HCT116 (cell line): ENCODE measurements around the gene SLC27A4. TPM values are rescaled to one million over a fixed set of nuclear protein-coding genes. Genes with fewer than 3 reads are reported as not detected.

Source experiments
- ATAC-seq: fragments of 200-7000 bp; cut with Tn5 transposase; 2 replicates; pipeline ENCODE4 v1.9.1; 2020; ENCODE audit warnings: mild to moderate bottlenecking, moderate library complexity
- BruUV-seq: library from RNA; stranded (reverse); fragments of 400-500 nt; replicated peaks from 2 replicates; lab custom pipeline; 2021; lab: Mats Ljungman, UMichigan
- CTCF ChIA-PET: fragments of 300-600 bp; sonication (Branson Sonifier 250); formaldehyde crosslinking; loops from one replicate; lab custom pipeline; 2021; ENCODE audit warnings: antibody characterized with exemption; lab: Charles Lee
- POLR2A ChIA-PET: fragments of 300-600, 350-600 bp; sonication (Branson Sonifier 250); formaldehyde crosslinking; loops from one replicate; lab custom pipeline; 2021; ENCODE audit warnings: antibody characterized with exemption; lab: Charles Lee
- RAD21 ChIA-PET, 2 experiments: fragments of 300-600 bp; sonication (Branson Sonifier 250); formaldehyde crosslinking; loops; one replicate each; lab custom pipeline; 2023; ENCODE audit warnings: low total read pairs in 2 of 2; ENCODE audit not compliant: uncharacterized antibody in 2 of 2, unreplicated experiment in 2 of 2, low non-redundant PET in 1 of 2; lab: Charles Lee
- DNase-seq: peaks from one replicate; pipeline ENCODE4 v3.0.0-alpha.2; 2010; ENCODE audit warnings: low read depth, low spot score
- H2AFZ ChIP-seq: fragments of 200-600 bp; shearing (Covaris generic), sonication (generic); 2 replicates; pipeline ENCODE4 v1.6.1; 2017; ENCODE audit warnings: low read depth, mixed run types, mixed read lengths, antibody characterized with exemption, low read length; ENCODE audit not compliant: poor library complexity, severe bottlenecking
- H3K27ac ChIP-seq: 2 replicates; pipeline ENCODE4 v1.5.1; 2012; ENCODE audit warnings: low read depth, low read length
- H3K27me3 ChIP-seq: fragments of 200-600 bp; sonication (generic); 2 replicates; pipeline ENCODE4 v1.6.1; 2016; ENCODE audit warnings: mixed run types, low read length, mixed read lengths; ENCODE audit not compliant: insufficient read depth
- H3K36me3 ChIP-seq, 2 experiments: fragments of 200-500 bp in 1 of 2; fragments of 200-600 bp in 1 of 2; sonication (Bioruptor generic) in 1 of 2; sonication (generic) in 1 of 2; 2 replicates each; pipeline versions ENCODE4 v1.5.1 to v1.6.1; 2014 to 2016; ENCODE audit warnings: low read length in 2 of 2, inconsistent platforms in 1 of 2, mixed read lengths in 1 of 2, mixed run types in 1 of 2; ENCODE audit not compliant: insufficient read depth in 2 of 2, control insufficient read depth in 1 of 2
- H3K4me1 ChIP-seq, 2 experiments: fragments of 200-600 bp in 1 of 2; sonication (generic) in 1 of 2; 2 replicates each; pipeline versions ENCODE4 v1.5.1 to v1.6.1; 2012 to 2017; ENCODE audit warnings: low read length in 2 of 2, inconsistent platforms in 1 of 2, mild to moderate bottlenecking in 1 of 2, mixed read lengths in 1 of 2, mixed run types in 1 of 2, moderate library complexity in 1 of 2; ENCODE audit not compliant: insufficient read depth in 2 of 2, control insufficient read depth in 1 of 2
- H3K4me2 ChIP-seq: fragments of 200-600 bp; sonication (generic); 2 replicates; pipeline ENCODE4 v1.6.1; 2017; ENCODE audit warnings: mixed run types, low read length, mixed read lengths
- H3K4me3 ChIP-seq, 2 experiments: fragments of 200-600 bp in 1 of 2; sonication (generic) in 1 of 2; replicated peaks in 1 of 2; 2 replicates each; pipeline ENCODE4 v1.5.1; 2011 to 2016; ENCODE audit warnings: low read length in 2 of 2, control low read depth in 1 of 2, low read depth in 1 of 2, mild to moderate bottlenecking in 1 of 2, mixed read lengths in 1 of 2, mixed run types in 1 of 2
- H3K79me2 ChIP-seq: fragments of 200-600 bp; sonication (generic); 2 replicates; pipeline ENCODE4 v1.6.1; 2017; ENCODE audit warnings: mild to moderate bottlenecking, mixed run types, low read length, moderate library complexity, mixed read lengths; ENCODE audit not compliant: insufficient read depth
- H3K9ac ChIP-seq: fragments of 200-600 bp; sonication (generic); 2 replicates; pipeline ENCODE4 v1.6.1; 2016; ENCODE audit warnings: low read length, mixed read lengths
- H3K9me2 ChIP-seq: fragments of 200-600 bp; sonication (generic), shearing (Covaris generic); 2 replicates; pipeline ENCODE4 v1.6.1; 2017; ENCODE audit warnings: mixed run types, mild to moderate bottlenecking, moderate library complexity; ENCODE audit not compliant: insufficient read depth
- H3K9me3 ChIP-seq, 2 experiments: fragments of 200-500 bp in 1 of 2; fragments of 200-600 bp in 1 of 2; sonication (Bioruptor generic) in 1 of 2; sonication (generic) in 1 of 2; 2 replicates each; pipeline ENCODE4 v1.6.1; 2014 to 2017; ENCODE audit warnings: low read length in 2 of 2, mixed read lengths in 2 of 2, inconsistent platforms in 1 of 2, low read depth in 1 of 2, mild to moderate bottlenecking in 1 of 2, mixed run types in 1 of 2, moderate library complexity in 1 of 2; ENCODE audit not compliant: control insufficient read depth in 1 of 2, insufficient read depth in 1 of 2
- H4K20me1 ChIP-seq: fragments of 200-600 bp; sonication (generic), shearing (Covaris generic); 2 replicates; pipeline ENCODE4 v1.6.1; 2017; ENCODE audit warnings: mixed run types, mild to moderate bottlenecking, moderate library complexity; ENCODE audit not compliant: insufficient read depth
- ATF3 ChIP-seq: IDR thresholded peaks from 2 replicates; pipeline ENCODE4 v1.6.1; 2012
- CBX3 ChIP-seq: IDR thresholded peaks from 2 replicates; pipeline ENCODE4 v1.6.1; 2012; ENCODE audit warnings: low read depth
- ELF1 ChIP-seq: IDR thresholded peaks from 2 replicates; pipeline ENCODE4 v1.6.1; 2012; ENCODE audit warnings: low read depth, borderline replicate concordance
- EZH2phosphoT487 ChIP-seq: fragments of 200-600 bp; IDR thresholded peaks from 2 replicates; pipeline ENCODE4 v1.6.1; 2018; ENCODE audit warnings: antibody characterized with exemption, borderline replicate concordance
- FOSL1 ChIP-seq: IDR thresholded peaks from 2 replicates; pipeline ENCODE4 v1.6.1; 2012; ENCODE audit warnings: low read depth
- JUND ChIP-seq: IDR thresholded peaks from 2 replicates; pipeline ENCODE4 v1.6.1; 2012
- POLR2A ChIP-seq: IDR thresholded peaks from 2 replicates; pipeline ENCODE4 v1.7.0; 2011; ENCODE audit warnings: borderline replicate concordance; ENCODE audit not compliant: insufficient read depth, insufficient read length; ENCODE audit errors: extremely low read depth
- POLR2AphosphoS5 ChIP-seq: IDR thresholded peaks from 2 replicates; pipeline ENCODE4 v1.6.1; 2011; ENCODE audit warnings: mild to moderate bottlenecking, low read depth, low read length, moderate library complexity
- RAD21 ChIP-seq: IDR thresholded peaks from 2 replicates; pipeline ENCODE4 v1.6.1; 2012; ENCODE audit warnings: low read depth, mild to moderate bottlenecking
- REST ChIP-seq: IDR thresholded peaks from 2 replicates; pipeline ENCODE4 v1.6.1; 2012; ENCODE audit warnings: low read depth
- SIN3A ChIP-seq: IDR thresholded peaks from 2 replicates; pipeline ENCODE4 v1.6.1; 2012; ENCODE audit warnings: low read depth
- SP1 ChIP-seq: IDR thresholded peaks from 2 replicates; pipeline ENCODE4 v1.6.1; 2012; ENCODE audit warnings: low read depth
- TCF7L2 ChIP-seq: IDR thresholded peaks from 2 replicates; pipeline ENCODE4 v1.7.0; 2011; ENCODE audit warnings: borderline replicate concordance, inconsistent platforms; ENCODE audit not compliant: insufficient read depth, insufficient read length; ENCODE audit errors: extremely low read depth
- YY1 ChIP-seq: IDR thresholded peaks from 2 replicates; pipeline ENCODE4 v1.6.1; 2011; ENCODE audit warnings: low read length, low read depth, moderate library complexity, mild to moderate bottlenecking; ENCODE audit not compliant: insufficient replicate concordance; ENCODE audit errors: extremely low read depth
- ZBTB33 ChIP-seq: IDR thresholded peaks from 2 replicates; pipeline ENCODE4 v1.6.1; 2011; ENCODE audit warnings: mild to moderate bottlenecking, low read length, moderate library complexity; ENCODE audit not compliant: insufficient replicate concordance; ENCODE audit errors: extremely low read depth
- ZFX ChIP-seq: fragments of 450-650 bp; IDR thresholded peaks from 2 replicates; pipeline ENCODE4 v1.6.1; 2017
- ZNF274 ChIP-seq: fragments of 200-500 bp; sonication (Bioruptor generic); IDR thresholded peaks from 2 replicates; pipeline ENCODE4 v1.6.1; 2014; ENCODE audit warnings: mild to moderate bottlenecking, low read depth, low read length, inconsistent platforms
- intact Hi-C: fragments of 100-400 bp; cut with micrococcal nuclease; formaldehyde crosslinking; loops from 2 replicates; pipeline ENCODE4 v1.10.0; 2022
- total RNA-seq: library from RNA; stranded (reverse); gene quantifications from one replicate; pipeline ENCODE4 v1.2.1, GENCODE V29; 2021; ENCODE audit not compliant: unreplicated experiment
- TF ChIP-seq, protein P1 (sequence below): IDR thresholded peaks from 2 replicates; pipeline ENCODE4 v1.6.1; 2012
- TF ChIP-seq, protein P2 (sequence below), 3 experiments: fragments of 200-600 bp in 1 of 3; sonication (generic) in 1 of 3; IDR thresholded peaks in 2 of 3; conservative IDR thresholded peaks in 1 of 3; 2 replicates each; pipeline ENCODE4 v1.5.1; 2012 to 2017; ENCODE audit warnings: low read depth in 2 of 3, low read length in 2 of 3, antibody characterized with exemption in 1 of 3, borderline replicate concordance in 1 of 3, control low read depth in 1 of 3, mild to moderate bottlenecking in 1 of 3, mixed read lengths in 1 of 3, mixed run types in 1 of 3, moderate library complexity in 1 of 3; ENCODE audit not compliant: insufficient read depth in 1 of 3

Gene SLC27A4
- total RNA-seq, 1 experiment from 2014 or later, result 33.9 TPM

GRCh38 chr9:128390150-128390812 lies 50.0 kb downstream of the SLC27A4 start:
- peaks cover 7 to 10% of the 10 kb centered on the region in 2 experiments; a peak in 3 of 4 replicates for H3K36me3 ChIP-seq
- ATAC-seq (no peak), DNase-seq (no peak)
- H3K79me2 ChIP-seq, result no peaks in the 10 kb centered on the region
- H3K9me3 ChIP-seq, result no peaks in the 10 kb centered on the region
- CTCF ChIA-PET, result no interaction called here
- no peaks in the 10 kb centered on the region for H4K20me1 ChIP-seq
- intact Hi-C loops, result no loop called here
- H3K4me2 ChIP-seq, result no peak overlapping the region
- H2AFZ ChIP-seq, result no peak overlapping the region
- H3K4me1 ChIP-seq, result peaks cover 0 to 13% of the 10 kb centered on the region in 2 experiments; a peak in 2 of 4 replicates
- H3K27ac ChIP-seq, result no peak overlapping the region
- H3K27me3 ChIP-seq, result no peaks in the 10 kb centered on the region
- RAD21 ChIA-PET, result no interaction called here
- no peak overlapping the region for H3K4me3 ChIP-seq
- H3K9ac ChIP-seq, result no peak overlapping the region
- TF ChIP-seq ATF3, result no peak
- no peak for TF ChIP-seq EZH2phosphoT487
- no peak for TF ChIP-seq CBX3
- TF ChIP-seq, protein P1, sequence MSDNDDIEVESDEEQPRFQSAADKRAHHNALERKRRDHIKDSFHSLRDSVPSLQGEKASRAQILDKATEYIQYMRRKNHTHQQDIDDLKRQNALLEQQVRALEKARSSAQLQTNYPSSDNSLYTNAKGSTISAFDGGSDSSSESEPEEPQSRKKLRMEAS, result no peak
- no peak for TF ChIP-seq SIN3A
- TF ChIP-seq, protein P2, sequence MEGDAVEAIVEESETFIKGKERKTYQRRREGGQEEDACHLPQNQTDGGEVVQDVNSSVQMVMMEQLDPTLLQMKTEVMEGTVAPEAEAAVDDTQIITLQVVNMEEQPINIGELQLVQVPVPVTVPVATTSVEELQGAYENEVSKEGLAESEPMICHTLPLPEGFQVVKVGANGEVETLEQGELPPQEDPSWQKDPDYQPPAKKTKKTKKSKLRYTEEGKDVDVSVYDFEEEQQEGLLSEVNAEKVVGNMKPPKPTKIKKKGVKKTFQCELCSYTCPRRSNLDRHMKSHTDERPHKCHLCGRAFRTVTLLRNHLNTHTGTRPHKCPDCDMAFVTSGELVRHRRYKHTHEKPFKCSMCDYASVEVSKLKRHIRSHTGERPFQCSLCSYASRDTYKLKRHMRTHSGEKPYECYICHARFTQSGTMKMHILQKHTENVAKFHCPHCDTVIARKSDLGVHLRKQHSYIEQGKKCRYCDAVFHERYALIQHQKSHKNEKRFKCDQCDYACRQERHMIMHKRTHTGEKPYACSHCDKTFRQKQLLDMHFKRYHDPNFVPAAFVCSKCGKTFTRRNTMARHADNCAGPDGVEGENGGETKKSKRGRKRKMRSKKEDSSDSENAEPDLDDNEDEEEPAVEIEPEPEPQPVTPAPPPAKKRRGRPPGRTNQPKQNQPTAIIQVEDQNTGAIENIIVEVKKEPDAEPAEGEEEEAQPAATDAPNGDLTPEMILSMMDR (IDR thresholded peaks at IDR 0.05 in 2 of 3, conservative IDR thresholded peaks at IDR 0.05 in 1 of 3; ENCODE audit: borderline replicate concordance in 1 of 3, insufficient read depth in 1 of 3, low read depth in 2 of 3, low read length in 2 of 3), result no peak
- TF ChIP-seq POLR2A, result no peak
- no peak for TF ChIP-seq ZBTB33
- no peak for TF ChIP-seq JUND
- no peak for TF ChIP-seq RAD21
- no peak for TF ChIP-seq POLR2AphosphoS5
- TF ChIP-seq ZNF274, result no peak
- TF ChIP-seq REST, result no peak
- no peak for TF ChIP-seq ELF1
- no peak for TF ChIP-seq TCF7L2
- no peak for TF ChIP-seq SP1
- TF ChIP-seq ZFX, result no peak
- no peak for TF ChIP-seq YY1
- TF ChIP-seq FOSL1, result no peak
- POLR2A ChIA-PET, result no interaction called here
- TSS peak; percentile 28 for BruUV-seq
- H3K9me2 ChIP-seq, result no peaks in the 10 kb centered on the region
